ENCODE results near the gene KIF3A.

The KIF3A gene

GRCh38 chr5:132766020-132766805, 28.9 kb upstream of the KIF3A start:
- DNase-seq (ENCODE audit: low spot score) = no peak
- peak overlapping the region; percentile 10; the same call in 1 of the 2 replicates for H3K27ac ChIP-seq
- TF ChIP-seq CTCF (conservative IDR thresholded peaks at IDR 0.05; ENCODE audit: low read depth) = no peak
- POLR2A ChIA-PET (ENCODE audit: low non-redundant PET) = interaction anchor here (0.6 kb wide), 1 partner anchor 76 kb away, joined by 4 read pairs; no protein-coding TSS in a partner anchor
- CTCF ChIA-PET = interaction anchor here (0.6 to 1.1 kb wide), 3 partner anchors 10 to 257 kb away, joined by 3 to 4 read pairs (median 4); no protein-coding TSS in a partner anchor

- ChIA-PET CTCF (interaction anchor here (0.5 to 0.8 kb wide), 4 partner anchors 9 to 658 kb away, joined by 3 to 4 read pairs (median 4); no protein-coding TSS in a partner anchor), POLR2A (ENCODE audit: low non-redundant PET) (interaction anchor here (0.6 kb wide), 1 partner anchor 76 kb away, joined by 4 read pairs; no protein-coding TSS in a partner anchor)
- DNase-seq (ENCODE audit: low spot score) = no peak
- peak overlapping the region; percentile 10 for H3K27ac ChIP-seq
- TF ChIP-seq CTCF (conservative IDR thresholded peaks at IDR 0.05; ENCODE audit: low read depth) = no peak
These were observed 28.1 kb upstream of the KIF3A start for GRCh38 chr5:132765311-132766019.

- POLR2A ChIA-PET (ENCODE audit: low non-redundant PET) = no interaction called here
- no peak overlapping the region for H3K27ac ChIP-seq
- no peak for DNase-seq (ENCODE audit: low spot score)
- CTCF ChIA-PET = interaction anchor here (0.6 kb wide), 1 partner anchor 10 kb away, joined by 4 read pairs; no protein-coding TSS in a partner anchor
- TF ChIP-seq CTCF (conservative IDR thresholded peaks at IDR 0.05; ENCODE audit: low read depth) = no peak
These were observed 27.4 kb upstream of the KIF3A start for GRCh38 chr5:132764671-132765238.

- ChIA-PET CTCF (interaction anchor here (0.7 kb wide), 1 partner anchor 32 kb away, joined by 3 read pairs; no protein-coding TSS in a partner anchor), POLR2A (ENCODE audit: low non-redundant PET) (no interaction called here)
- no peak for DNase-seq (ENCODE audit: low spot score)
- no peak overlapping the region for H3K27ac ChIP-seq
- TF ChIP-seq CTCF (conservative IDR thresholded peaks at IDR 0.05; ENCODE audit: low read depth) = no peak
These were observed 26.7 kb upstream of the KIF3A start for GRCh38 chr5:132764051-132764450.

- ChIA-PET CTCF (interaction anchor here (0.7 kb wide), 1 partner anchor 33 kb away, joined by 3 read pairs; no protein-coding TSS in a partner anchor), POLR2A (ENCODE audit: low non-redundant PET) (interaction anchor here (0.6 kb wide), 1 partner anchor 8 kb away, joined by 3 read pairs; no protein-coding TSS in a partner anchor)
- no peak for TF ChIP-seq CTCF (conservative IDR thresholded peaks at IDR 0.05; ENCODE audit: low read depth)
- H3K27ac ChIP-seq = no peak overlapping the region
- no peak for DNase-seq (ENCODE audit: low spot score)
These were observed 26.1 kb upstream of the KIF3A start for GRCh38 chr5:132763181-132764036.

Measured in RWPE1 (cell line).